ENCODE results near the gene SRSF3. TPM values are rescaled to one million over a fixed set of nuclear protein-coding genes. Genes with fewer than 3 reads are reported as not detected.
A peak's percentile ranks its signal among the peaks of the same experiment; 100 is the strongest.

The SRSF3 gene
- total RNA-seq, 2 experiments from 2014 or later: 585 to 589 TPM

DNA sequence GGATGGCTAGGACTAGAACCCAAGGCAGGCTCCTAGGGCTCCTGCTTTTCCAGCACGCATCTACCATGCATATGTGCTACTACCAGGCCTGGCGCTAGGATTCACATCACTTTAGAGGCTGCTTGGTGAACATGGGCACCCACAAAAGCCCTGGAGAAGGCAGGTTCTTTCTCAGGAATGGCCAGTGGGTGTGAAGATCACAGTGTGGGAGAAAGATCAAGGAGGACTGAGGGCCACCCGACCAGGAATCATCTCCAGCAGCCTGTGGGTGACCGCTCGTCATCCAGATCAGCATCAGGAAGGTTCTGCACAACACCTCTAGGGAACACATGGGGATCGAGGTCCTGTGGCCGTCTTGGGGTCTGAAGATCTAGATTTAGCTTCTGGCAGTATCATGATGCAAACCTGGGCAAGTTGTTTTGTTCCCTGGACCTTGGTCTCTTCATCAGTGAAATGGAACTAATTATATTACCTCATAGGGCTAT lies 27.3 kb downstream of the SRSF3 start:
- Mint-ChIP-seq H3K9me3 (no peaks in the 10 kb centered on the region), H3K4me3 (no peak overlapping the region), H3K36me3 (no peaks in the 10 kb centered on the region), H3K27me3 (no peaks in the 10 kb centered on the region), H3K4me1 (peaks cover 7% of the 10 kb centered on the region), H3K27ac (no peak overlapping the region)
- DNase-seq: no peak

DNA sequence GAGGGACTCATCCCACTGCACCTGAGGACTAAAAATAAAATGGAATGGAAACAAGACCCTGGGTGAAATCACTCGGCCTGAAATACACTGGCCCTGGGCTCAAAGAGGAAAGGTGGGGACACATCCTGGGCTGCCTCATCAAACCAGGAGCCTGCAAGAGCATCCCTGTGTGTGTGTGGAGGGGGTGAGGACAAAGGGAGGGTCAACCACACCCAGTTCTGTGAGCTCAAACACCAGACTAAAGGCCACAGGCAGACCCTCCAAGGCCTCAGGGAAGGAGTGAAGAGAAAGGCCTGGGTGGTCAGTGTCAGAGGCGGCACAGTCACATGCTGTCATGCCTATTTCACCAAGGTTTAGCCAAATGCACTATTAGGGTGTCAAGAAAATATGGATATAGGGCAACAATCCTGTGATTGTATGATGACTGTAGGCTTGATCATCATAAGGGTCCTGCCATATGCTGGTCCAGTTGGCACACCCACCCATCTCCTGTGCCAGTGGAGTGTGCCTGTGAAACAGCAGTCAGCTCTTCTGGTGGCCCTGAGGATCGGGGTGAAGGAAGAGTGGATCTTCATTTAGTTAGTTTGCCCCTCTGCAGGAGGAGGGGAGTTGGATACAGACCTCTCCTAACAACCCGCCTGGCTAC lies 28.9 kb downstream of the SRSF3 start:
- H3K4me1 Mint-ChIP-seq: peaks cover 12% of the 10 kb centered on the region

GRCh38 chr6:36623547-36624459 lies 29.6 kb downstream of the SRSF3 start:
- Mint-ChIP-seq H3K4me3 (no peak overlapping the region), H3K4me1 (peaks cover 13% of the 10 kb centered on the region), H3K27ac (no peak overlapping the region), H3K27me3 (no peaks in the 10 kb centered on the region), H3K9me3 (no peaks in the 10 kb centered on the region), H3K36me3 (no peaks in the 10 kb centered on the region)
- peak; percentile 68 for DNase-seq

More for the DNA sequence above, 28.9 kb downstream of the SRSF3 start:
- no peak overlapping the region for H3K27ac Mint-ChIP-seq
- DNase-seq: no peak
- no peaks in the 10 kb centered on the region for H3K9me3 Mint-ChIP-seq
- no peaks in the 10 kb centered on the region for H3K36me3 Mint-ChIP-seq
- no peaks in the 10 kb centered on the region for H3K27me3 Mint-ChIP-seq
- no peak overlapping the region for H3K4me3 Mint-ChIP-seq

DNA sequence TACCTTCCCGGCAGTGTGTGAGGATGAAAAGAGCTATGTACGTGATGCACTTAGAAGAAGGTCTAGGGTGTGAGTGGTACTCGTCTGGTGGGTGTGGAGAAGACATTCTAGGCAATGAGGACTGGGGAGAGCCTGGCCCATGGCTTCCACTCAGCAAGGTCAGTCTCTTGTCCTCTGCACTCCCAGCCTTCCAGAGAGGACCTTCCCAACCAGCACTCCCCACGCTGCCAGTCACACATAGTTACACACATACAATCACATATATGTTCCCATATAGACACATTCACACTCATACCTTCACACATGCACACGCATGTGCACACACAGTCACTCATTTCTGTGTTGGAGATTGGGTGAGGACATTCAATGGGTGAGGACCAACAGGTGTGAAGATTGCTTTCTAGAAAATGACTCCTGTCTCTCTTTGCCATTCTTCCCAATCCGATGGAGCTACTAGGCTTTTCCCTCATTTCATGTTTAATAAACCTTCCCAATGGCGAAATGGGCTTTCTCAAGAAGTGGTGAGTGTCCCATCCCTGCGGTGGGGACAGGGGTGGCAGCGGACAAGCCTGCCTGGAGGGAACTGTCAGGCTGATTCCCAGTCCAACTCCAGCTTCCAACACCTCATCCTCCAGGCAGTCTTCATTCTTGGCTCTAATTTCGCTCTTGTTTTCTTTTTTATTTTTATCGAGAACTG lies 30.4 kb downstream of the SRSF3 start:
- Mint-ChIP-seq H3K4me3 (no peak overlapping the region), H3K27ac (no peak overlapping the region)

DNA sequence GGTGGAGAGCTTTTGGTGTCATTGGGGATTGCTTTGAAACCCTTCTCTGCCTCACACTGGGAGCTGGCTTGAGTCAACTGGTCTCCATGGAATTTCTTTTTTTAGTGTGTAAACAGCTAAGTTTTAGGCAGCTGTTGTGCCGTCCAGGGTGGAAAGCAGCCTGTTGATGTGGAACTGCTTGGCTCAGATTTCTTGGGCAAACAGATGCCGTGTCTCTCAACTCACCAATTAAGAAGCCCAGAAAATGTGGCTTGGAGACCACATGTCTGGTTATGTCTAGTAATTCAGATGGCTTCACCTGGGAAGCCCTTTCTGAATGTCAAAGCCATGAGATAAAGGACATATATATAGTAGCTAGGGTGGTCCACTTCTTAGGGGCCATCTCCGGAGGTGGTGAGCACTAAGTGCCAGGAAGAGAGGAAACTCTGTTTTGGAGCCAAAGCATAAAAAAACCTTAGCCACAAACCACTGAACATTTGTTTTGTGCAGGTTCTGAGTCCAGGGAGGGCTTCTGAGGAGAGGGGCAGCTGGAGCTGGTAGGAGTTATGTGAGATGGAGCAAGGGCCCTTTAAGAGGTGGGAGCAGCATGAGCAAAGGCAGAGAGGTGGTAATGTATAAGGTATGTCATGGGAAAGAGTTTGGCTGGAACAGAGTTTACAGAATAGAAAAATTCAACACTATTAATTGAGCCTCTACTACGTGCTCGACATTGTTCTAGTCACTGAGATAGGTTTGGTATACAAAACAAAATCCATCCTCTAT lies 31.2 kb downstream of the SRSF3 start:
- no peaks in the 10 kb centered on the region for H3K36me3 Mint-ChIP-seq
- DNase-seq: no peak
- no peaks in the 10 kb centered on the region for H3K27me3 Mint-ChIP-seq
- no peaks in the 10 kb centered on the region for H3K9me3 Mint-ChIP-seq
- peaks cover 13% of the 10 kb centered on the region for H3K4me1 Mint-ChIP-seq
- H3K27ac Mint-ChIP-seq: no peak overlapping the region
- no peak overlapping the region for H3K4me3 Mint-ChIP-seq

More for the DNA sequence above, 30.4 kb downstream of the SRSF3 start:
- H3K4me1 Mint-ChIP-seq: peaks cover 13% of the 10 kb centered on the region
- H3K27me3 Mint-ChIP-seq: no peaks in the 10 kb centered on the region
- DNase-seq: no peak
- no peaks in the 10 kb centered on the region for H3K36me3 Mint-ChIP-seq
- no peaks in the 10 kb centered on the region for H3K9me3 Mint-ChIP-seq

DNA sequence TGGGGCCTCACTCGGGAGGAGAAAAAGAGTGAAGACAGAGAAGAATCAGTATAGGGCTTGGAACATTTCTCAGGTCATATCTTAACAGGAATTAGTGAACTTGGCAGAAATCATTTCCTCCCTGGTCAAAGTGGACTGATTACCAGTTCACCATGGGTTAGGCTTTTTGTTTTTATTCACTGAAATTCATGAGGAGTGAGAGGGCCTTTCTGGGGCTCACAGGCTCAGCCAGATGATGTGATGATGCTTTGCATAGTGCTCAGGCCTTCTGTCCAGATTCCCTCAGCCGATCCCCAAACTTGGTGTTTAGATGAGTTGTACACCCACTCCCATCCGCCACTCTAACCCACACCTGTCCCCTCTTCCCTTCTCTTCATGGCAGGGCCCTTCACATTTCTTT lies 32.5 kb downstream of the SRSF3 start:
- H3K36me3 Mint-ChIP-seq: no peaks in the 10 kb centered on the region
- no peaks in the 10 kb centered on the region for H3K27me3 Mint-ChIP-seq
- peaks cover 13% of the 10 kb centered on the region for H3K4me1 Mint-ChIP-seq
- no peaks in the 10 kb centered on the region for H3K9me3 Mint-ChIP-seq
- H3K27ac Mint-ChIP-seq: no peak overlapping the region
- no peak for DNase-seq
- no peak overlapping the region for H3K4me3 Mint-ChIP-seq

- Mint-ChIP-seq H3K9me3 (no peaks in the 10 kb centered on the region), H3K4me1 (peaks cover 13% of the 10 kb centered on the region), H3K27ac (no peak overlapping the region), H3K4me3 (no peak overlapping the region), H3K36me3 (no peaks in the 10 kb centered on the region), H3K27me3 (no peaks in the 10 kb centered on the region)
- DNase-seq: no peak
Measured at GRCh38 chr6:36627141-36627540, 33.0 kb downstream of the SRSF3 start.

DNA sequence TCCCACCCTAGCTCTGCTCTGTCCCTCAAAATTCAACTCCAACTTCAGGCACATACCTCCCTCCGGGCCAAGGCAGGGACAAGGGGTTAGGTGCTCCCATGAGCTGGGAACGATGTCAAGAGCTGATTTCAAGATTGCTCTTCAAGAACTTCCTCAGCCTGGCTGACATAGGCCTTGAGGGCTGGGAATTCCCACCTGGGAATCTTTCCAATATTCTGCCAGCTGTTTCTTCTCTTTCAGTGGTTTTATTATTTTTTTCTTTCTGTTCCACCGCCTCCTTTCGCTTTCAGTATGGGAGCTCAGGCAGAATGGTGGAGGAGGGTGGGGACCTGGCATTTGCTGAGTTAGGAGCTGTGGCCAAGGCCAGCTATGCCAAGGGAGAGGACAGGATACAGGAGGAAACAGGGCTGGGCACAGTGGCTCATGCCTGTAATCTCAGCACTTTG lies 33.7 kb downstream of the SRSF3 start:
- no peak for DNase-seq
- H3K9me3 Mint-ChIP-seq: no peaks in the 10 kb centered on the region
- H3K4me1 Mint-ChIP-seq: peaks cover 11% of the 10 kb centered on the region
- H3K27ac Mint-ChIP-seq: no peak overlapping the region
- no peaks in the 10 kb centered on the region for H3K27me3 Mint-ChIP-seq
- no peaks in the 10 kb centered on the region for H3K36me3 Mint-ChIP-seq
- no peak overlapping the region for H3K4me3 Mint-ChIP-seq

DNA sequence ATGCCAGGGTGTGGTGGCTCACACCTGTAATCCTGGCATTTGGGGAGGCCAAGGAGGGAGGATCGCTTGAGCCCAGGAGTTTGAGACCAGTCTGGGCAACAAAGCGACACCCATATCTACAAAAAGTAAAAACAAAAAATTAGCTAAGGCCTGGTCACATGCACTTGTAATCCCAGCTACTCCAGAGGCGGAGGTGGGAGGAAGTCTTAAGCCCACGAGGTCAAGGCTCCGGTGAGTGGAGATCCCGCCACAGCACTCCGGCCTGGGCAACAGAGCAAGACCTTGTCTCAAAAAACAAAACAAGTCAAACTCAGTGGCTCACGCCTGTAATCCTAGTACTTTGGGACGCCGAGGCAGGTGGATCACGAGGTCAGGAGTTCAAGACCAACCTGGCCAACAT lies 35.6 kb downstream of the SRSF3 start:
- Mint-ChIP-seq H3K4me1 (peaks cover 5% of the 10 kb centered on the region), H3K27me3 (no peaks in the 10 kb centered on the region), H3K4me3 (no peak overlapping the region), H3K9me3 (no peaks in the 10 kb centered on the region), H3K36me3 (no peaks in the 10 kb centered on the region), H3K27ac (no peak overlapping the region)
- no peak for DNase-seq

- Mint-ChIP-seq H3K4me1 (peaks cover 5% of the 10 kb centered on the region), H3K27ac (no peak overlapping the region), H3K4me3 (no peak overlapping the region), H3K27me3 (no peaks in the 10 kb centered on the region), H3K36me3 (no peaks in the 10 kb centered on the region), H3K9me3 (no peaks in the 10 kb centered on the region)
- DNase-seq: no peak
Measured at GRCh38 chr6:36631326-36632011, 37.3 kb downstream of the SRSF3 start.

- Mint-ChIP-seq H3K4me1 (no peaks in the 10 kb centered on the region), H3K36me3 (no peaks in the 10 kb centered on the region), H3K4me3 (no peak overlapping the region), H3K27ac (no peak overlapping the region), H3K27me3 (no peaks in the 10 kb centered on the region), H3K9me3 (no peaks in the 10 kb centered on the region)
- no peak for DNase-seq
Measured at GRCh38 chr6:36633370-36633769, 39.2 kb downstream of the SRSF3 start.

GRCh38 chr6:36633915-36634314 lies 39.8 kb downstream of the SRSF3 start:
- Mint-ChIP-seq H3K4me3 (no peak overlapping the region), H3K27me3 (no peaks in the 10 kb centered on the region), H3K36me3 (no peaks in the 10 kb centered on the region), H3K27ac (no peak overlapping the region), H3K4me1 (no peaks in the 10 kb centered on the region), H3K9me3 (no peaks in the 10 kb centered on the region)
- no peak for DNase-seq

- Mint-ChIP-seq H3K4me3 (no peak overlapping the region), H3K27me3 (no peaks in the 10 kb centered on the region), H3K27ac (no peak overlapping the region), H3K9me3 (no peaks in the 10 kb centered on the region), H3K4me1 (no peaks in the 10 kb centered on the region), H3K36me3 (no peaks in the 10 kb centered on the region)
- DNase-seq: no peak
Measured at GRCh38 chr6:36634317-36635108, 40.4 kb downstream of the SRSF3 start.
